ENCODE measurements around the gene ACY1. TPM values are rescaled to one million over a fixed set of nuclear protein-coding genes. Genes with fewer than 3 reads are reported as not detected.

Gene ACY1
- total and polyA plus RNA-seq, 11 donors: 14.8 to 45.3 (median 25.4) TPM

DNA sequence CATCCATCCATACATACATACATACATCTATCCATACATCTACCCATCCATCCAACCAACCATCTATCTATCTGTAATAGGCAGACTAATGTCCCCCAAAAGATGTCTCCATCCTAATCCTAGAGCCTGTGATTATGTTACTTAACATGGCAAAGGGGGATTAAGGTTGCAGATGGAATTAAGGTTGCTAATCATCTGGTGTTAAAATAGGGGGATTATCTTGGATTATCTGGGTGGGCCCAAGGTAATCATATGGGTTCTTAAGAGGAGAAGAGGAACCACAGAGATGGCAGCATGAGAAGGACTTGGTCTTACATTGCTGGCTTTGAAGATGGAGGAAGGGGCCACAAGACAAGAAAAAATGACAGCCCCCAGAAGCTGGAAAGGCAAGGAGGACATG, 27.1 kb downstream of the ACY1 start:
- intact Hi-C loops (cut with DNase I): no loop called here
- DNase-seq (no peak), ATAC-seq (no peak)
- Histone ChIP-seq H3K27ac (no peak overlapping the region), H3K27me3 (no peaks in the 10 kb centered on the region), H3K4me1 (peaks cover 10 to 45% (median 27%) of the 10 kb centered on the region in 12 donors), H3K9me3 (no peaks in the 10 kb centered on the region), H3K4me3 (no peak overlapping the region), H3K36me3 (no peaks in the 10 kb centered on the region)
- TF ChIP-seq CTCF (IDR thresholded peaks at IDR 0.05) (no peak), POLR2A (IDR thresholded peaks at IDR 0.05) (no peak)

DNA sequence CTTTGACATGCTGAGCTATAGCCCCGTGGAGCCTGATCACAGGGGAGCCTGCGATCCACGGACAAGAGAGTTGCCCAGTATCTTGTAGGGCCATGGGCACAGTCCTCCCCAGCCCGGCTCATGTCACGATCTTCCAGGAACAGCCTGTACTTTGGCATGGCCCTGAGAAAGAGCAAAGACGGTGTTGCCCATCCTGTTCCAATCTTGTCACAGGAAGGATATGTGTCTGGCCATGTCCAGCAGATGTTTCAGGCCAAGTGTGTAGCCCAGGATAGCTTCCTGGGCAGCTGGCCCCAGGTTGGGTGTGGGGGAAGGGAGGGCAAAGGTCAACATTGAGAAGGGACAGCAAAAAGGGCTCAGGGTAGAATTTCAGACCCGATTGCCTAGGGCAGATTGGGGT, 29.4 kb downstream of the ACY1 start:
- Histone ChIP-seq H3K36me3 (no peaks in the 10 kb centered on the region), H3K4me3 (no peak overlapping the region), H3K27me3 (no peaks in the 10 kb centered on the region), H3K9me3 (no peaks in the 10 kb centered on the region), H3K4me1 (peaks cover 0 to 45% (median 24%) of the 10 kb centered on the region in 12 donors), H3K27ac (no peak overlapping the region)
- WGBS, 4 donors: 31 to 70% (median 55%) methylated on average over 3 to 7 of the region's 7 CpGs
- DNase-seq (no peak), ATAC-seq (peak in 3 of 4 donors; percentile 3 to 17 (median 9))
- no peak for TF ChIP-seq POLR2A (IDR thresholded peaks at IDR 0.05)
- TF ChIP-seq CTCF (IDR thresholded peaks at IDR 0.05): no peak
- intact Hi-C loops (cut with DNase I): no loop called here

- Histone ChIP-seq H3K4me3 (no peak overlapping the region), H3K36me3 (no peaks in the 10 kb centered on the region), H3K9me3 (no peaks in the 10 kb centered on the region), H3K27ac (no peak overlapping the region), H3K4me1 (peaks cover 6 to 58% (median 28%) of the 10 kb centered on the region in 12 donors), H3K27me3 (no peaks in the 10 kb centered on the region)
- intact Hi-C loops (cut with DNase I): no loop called here
- TF ChIP-seq CTCF (IDR thresholded peaks at IDR 0.05) (no peak), POLR2A (IDR thresholded peaks at IDR 0.05) (no peak)
- WGBS, 4 donors: 88 to 94% (median 90%) methylated on average over 5 to 6 of the region's 6 CpGs
- DNase-seq: no peak
- no peak for ATAC-seq
These were observed 30.7 kb downstream of the ACY1 start for GRCh38 chr3:52013802-52014598.

DNA sequence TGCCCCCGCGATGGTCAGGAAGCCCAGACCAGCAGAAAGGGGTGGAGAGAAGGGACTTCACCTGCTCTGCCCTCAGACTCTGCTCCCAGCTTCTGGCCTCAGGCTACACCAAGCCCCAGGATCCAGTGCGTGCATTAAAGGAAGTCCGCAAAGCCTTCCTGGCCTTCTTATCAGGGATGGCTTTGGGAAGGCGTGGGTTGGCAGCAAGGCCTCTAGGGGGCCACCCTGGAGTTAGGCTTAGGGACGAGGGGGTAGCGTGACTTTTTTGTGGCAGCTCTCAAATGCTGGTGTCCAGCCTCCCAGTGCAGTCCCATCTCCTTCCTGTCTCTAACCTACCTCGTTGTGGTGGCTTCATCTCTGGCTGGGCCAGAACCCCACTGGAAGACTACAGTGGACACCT, 31.3 kb downstream of the ACY1 start:
- TF ChIP-seq CTCF (IDR thresholded peaks at IDR 0.05) (peak in 4 of 12 donors; percentile 9 to 20 (median 18)), POLR2A (IDR thresholded peaks at IDR 0.05) (no peak)
- DNase-seq: no peak
- Histone ChIP-seq H3K27me3 (no peaks in the 10 kb centered on the region), H3K27ac (no peak overlapping the region), H3K4me1 (peaks cover 12 to 64% (median 34%) of the 10 kb centered on the region in 12 donors), H3K9me3 (no peaks in the 10 kb centered on the region), H3K36me3 (no peaks in the 10 kb centered on the region), H3K4me3 (no peak overlapping the region)
- 73 to 77% (median 73%) methylated on average over 7 to 8 of the region's 8 CpGs for WGBS, 4 donors
- no peak for ATAC-seq
- intact Hi-C loops (cut with DNase I): loop anchor here in 1 of 10 donors (5.0 kb wide), 1 partner anchor 38 kb away; no protein-coding TSS in a partner anchor
